ENCODE data around the gene ARHGAP44. TPM values are rescaled to one million over a fixed set of nuclear protein-coding genes. Genes with fewer than 3 reads are reported as not detected.

ARHGAP44 gene
- total and polyA plus RNA-seq, 9 of the 15 experiments (the other 6 are each of a cell fraction or from before 2014, with no cell fraction given), result 0.01 to 0.68 (median 0.07) TPM; not detected in 1

- TF ChIP-seq NR0B1 (IDR thresholded peaks at IDR 0.05; ENCODE audit: partially characterized antibody), result no peak
- no peak for TF ChIP-seq SOX6 (IDR thresholded peaks at IDR 0.05)
- TF ChIP-seq EP400 (IDR thresholded peaks at IDR 0.05), result no peak
Measured at GRCh38 chr17:12887088-12887487, 97.8 kb downstream of the ARHGAP44 start (continued).

GRCh38 chr17:12896180-12896785, 107.0 kb downstream of the ARHGAP44 start:
- no TSS peak for BruUV-seq (replicated peaks)
- POLR2A ChIA-PET, result no interaction called here
- Histone ChIP-seq H3K9ac (ENCODE audit: insufficient read depth in 1 of 2, low read depth in 2 of 2, low read length in 2 of 2) (no peak overlapping the region), H3K4me2 (ENCODE audit: insufficient read depth, low read length) (no peak overlapping the region), H3K4me1 (replicated peaks in 1 of 2; ENCODE audit: control insufficient read depth in 2 of 2, insufficient read depth in 2 of 2, low read length in 2 of 2) (no peaks in the 10 kb centered on the region), H3K4me3 (no peak overlapping the region), H3K36me3 (ENCODE audit: control insufficient read depth, insufficient read depth, low read length) (no peaks in the 10 kb centered on the region), H3K27ac (ENCODE audit: extremely low read depth, low read depth, low read length) (no peak overlapping the region), H3K27me3 (ENCODE audit: control insufficient read depth in 2 of 2, insufficient read depth in 2 of 2, low read length in 2 of 2) (no peaks in the 10 kb centered on the region), H2AFZ (ENCODE audit: low read depth, low read length) (no peak overlapping the region), H4K20me1 (replicated peaks; ENCODE audit: control insufficient read depth, insufficient read depth, low read length) (no peaks in the 10 kb centered on the region), H3K9me1 (ENCODE audit: control insufficient read depth, insufficient read depth, low read length) (no peaks in the 10 kb centered on the region), H3K79me2 (ENCODE audit: control insufficient read depth, insufficient read depth, low read length) (no peaks in the 10 kb centered on the region), H3K9me3 (replicated peaks; ENCODE audit: control insufficient read depth, insufficient read depth, low read depth, low read length) (no peaks in the 10 kb centered on the region)
- CTCF ChIA-PET (ENCODE audit: low intra/inter-chr PET ratio), result no interaction called here
- no peak for DNase-seq (ENCODE audit: extremely low read depth in 1 of 4, low spot score in 3 of 4)
- in situ Hi-C loops (cut with MboI) (no loop called here), intact Hi-C loops (cut with micrococcal nuclease) (no loop called here)
- no peak for ATAC-seq
- no peak for FAIRE-seq
- 0% methylated on average over 10 of the region's 11 CpGs for WGBS (ENCODE audit: insufficient coverage, low coverage, missing lambda C conversion rate)
- no peak for TF ChIP-seq SETDB1 (IDR thresholded peaks at IDR 0.05; ENCODE audit: low read length)
- TF ChIP-seq BRD9 (IDR thresholded peaks at IDR 0.05; ENCODE audit: low read depth, partially characterized antibody), result no peak
- TF ChIP-seq HNRNPL (IDR thresholded peaks at IDR 0.05; ENCODE audit: low read depth, low read length), result no peak
- TF ChIP-seq RNF219 (CRISPR knock-in tag; IDR thresholded peaks at IDR 0.05), result no peak
- no peak for TF ChIP-seq PURB (CRISPR knock-in tag; IDR thresholded peaks at IDR 0.05; ENCODE audit: low read depth)

Measured in K562 (cell line).